ENCODE results near the gene FOSL1. TPM values are rescaled to one million over a fixed set of nuclear protein-coding genes. Genes with fewer than 3 reads are reported as not detected.

Gene FOSL1
- total RNA-seq, 1 donor from 2014 or later = 3.6 TPM

DNA sequence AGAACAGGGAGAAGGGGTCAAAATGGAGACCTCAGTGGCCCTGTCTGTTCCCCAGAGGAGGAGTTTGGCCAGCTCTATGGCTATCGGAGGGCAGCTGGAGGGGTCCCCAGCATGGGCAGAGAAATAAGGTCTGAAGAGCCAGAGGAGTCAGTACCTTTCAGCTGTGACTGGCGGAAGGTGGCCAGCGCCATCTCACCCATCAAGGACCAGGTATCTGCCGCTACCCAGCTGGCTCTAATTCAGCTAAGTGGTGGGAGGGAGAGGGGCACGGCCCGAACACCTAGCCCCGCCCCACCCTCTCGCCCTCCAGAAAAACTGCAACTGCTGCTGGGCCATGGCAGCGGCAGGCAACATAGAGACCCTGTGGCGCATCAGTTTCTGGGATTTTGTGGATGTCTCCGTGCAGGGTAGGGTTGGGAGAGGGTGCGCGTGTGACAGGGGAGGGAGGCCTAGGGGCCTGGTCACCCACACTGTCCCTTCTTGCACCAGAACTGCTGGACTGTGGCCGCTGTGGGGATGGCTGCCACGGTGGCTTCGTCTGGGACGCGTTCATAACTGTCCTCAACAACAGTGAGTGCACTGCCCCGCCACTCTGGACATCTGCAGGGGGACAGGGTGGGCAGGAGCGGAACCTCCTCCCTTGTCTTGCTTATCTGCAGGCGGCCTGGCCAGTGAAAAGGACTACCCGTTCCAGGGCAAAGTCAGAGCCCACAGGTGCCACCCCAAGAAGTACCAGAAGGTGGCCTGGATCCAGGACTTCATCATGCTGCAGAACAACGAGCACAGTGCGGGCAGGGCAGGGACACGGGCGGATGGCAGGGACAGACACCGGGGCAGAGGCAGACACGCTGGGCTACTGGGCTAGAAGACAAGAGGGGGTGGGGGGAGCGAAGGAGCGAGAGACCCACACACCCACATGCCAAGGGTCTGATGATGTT lies 17.8 kb downstream of the FOSL1 start:
- DNase-seq = no peak

DNA sequence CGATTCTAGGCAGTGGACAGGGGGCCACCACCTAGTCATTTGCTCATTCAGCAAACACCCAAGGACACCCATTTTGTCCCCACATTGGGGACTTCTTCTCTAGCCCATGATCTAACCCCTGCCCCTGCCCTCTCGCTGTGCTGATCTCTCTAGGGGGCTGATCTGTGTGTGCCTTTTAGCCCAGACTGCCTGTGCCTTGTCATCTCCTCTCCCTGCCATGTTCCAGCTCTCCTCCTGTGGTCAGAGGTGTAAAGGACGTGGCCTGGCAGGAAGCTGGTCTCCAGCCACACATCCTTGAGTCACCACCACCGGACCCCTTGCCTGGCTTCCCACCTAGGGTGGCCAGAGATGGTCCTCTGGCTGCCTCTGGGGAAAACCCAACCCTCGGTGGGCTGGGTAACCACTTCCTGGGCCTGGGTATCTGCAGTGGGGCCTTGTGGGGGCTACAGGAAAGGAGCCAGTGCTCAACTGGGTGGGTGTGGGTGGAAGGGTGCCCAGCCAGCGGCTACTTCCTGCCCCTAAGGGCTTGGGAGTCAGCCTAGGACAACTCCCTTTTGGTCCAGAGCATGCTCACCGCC lies 19.3 kb downstream of the FOSL1 start:
- DNase-seq = no peak

DNA sequence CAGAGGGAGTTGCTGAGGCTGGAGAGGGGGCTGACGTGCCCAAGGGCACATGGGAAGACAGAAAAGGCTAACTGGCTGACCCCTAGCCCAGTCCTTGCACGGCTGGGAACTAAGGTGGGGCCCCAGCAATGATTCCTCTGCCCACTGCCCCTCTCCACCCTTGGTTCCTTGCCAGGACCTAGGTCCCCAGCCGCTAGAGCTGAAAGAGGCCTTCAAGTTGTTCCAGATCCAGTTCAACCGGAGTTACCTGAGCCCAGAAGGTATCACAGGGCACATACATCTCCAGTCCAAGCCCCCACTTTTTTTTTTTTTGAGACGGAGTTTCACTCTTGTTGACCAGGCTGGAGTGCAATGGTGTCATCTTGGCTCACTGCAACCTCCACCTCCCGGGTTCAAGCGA lies 20.2 kb downstream of the FOSL1 start:
- DNase-seq = no peak

DNA sequence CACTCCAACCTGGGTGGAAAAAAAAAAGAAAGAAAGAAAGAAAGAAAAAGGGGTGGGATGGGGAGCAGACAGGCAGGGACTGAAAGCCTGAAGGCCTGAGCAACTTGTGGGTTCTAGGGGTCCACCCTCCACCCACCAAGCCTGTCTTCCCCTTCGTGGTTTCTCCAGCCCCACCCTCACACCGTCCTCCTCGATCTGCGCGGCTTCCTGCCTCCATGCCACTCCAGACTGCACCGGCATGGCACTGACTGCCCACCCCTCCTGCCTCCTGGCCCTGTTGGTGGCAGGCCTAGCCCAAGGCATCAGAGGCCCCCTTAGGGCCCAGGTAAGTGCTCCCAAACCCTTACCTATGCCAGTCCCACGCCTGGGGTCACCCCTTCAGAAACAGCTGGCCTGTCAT lies 20.6 kb downstream of the FOSL1 start, which contains the start of gene CTSW:
Gene CTSW (plus strand): TSS at position 221 of the 400 bp plus-strand sequence. CDS start 18 bp downstream, at position 239.
- DNase-seq = no peak

DNA sequence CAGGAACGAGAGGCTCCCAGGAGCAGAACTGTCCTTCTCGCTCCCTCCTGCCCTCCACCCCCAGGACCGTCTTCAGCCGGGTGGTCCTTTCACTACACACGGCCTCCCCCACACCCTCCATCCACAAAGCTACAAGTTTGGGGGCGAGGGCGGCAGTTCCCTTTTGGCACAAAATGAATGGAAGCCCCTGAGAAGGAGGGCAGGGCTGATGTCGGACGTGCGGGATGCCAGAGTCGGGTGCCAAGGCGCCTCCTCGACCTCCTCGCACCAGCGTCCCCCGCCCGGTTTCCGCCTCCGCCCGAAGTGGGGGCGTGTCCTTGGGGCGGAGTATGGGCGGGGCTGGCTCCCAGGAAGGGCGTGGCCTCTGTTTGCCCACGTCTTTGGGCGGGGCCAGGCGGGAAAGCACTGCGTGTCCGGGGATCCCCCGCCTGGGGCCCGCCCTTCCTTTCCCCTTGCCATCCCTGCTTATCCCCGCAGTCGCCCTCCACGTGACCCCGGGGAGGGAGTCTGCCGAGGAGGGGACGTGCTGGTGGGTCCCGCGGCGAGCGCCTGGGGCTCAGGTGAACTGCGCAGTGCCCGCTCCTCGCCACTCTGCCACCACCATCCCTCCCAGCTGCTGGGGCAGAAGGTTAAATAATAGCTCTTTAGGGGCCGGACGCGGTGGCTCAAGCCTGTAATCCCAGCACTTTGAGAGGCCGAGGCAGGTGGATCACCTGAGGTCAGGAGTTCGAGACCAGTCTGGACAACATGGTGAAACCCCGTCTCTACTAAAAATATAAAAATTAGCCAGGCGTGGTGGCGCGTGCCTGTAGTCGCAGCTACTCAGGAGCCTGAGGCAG lies 26.7 kb downstream of the FOSL1 start:
- peak; percentile 83 for DNase-seq

DNA sequence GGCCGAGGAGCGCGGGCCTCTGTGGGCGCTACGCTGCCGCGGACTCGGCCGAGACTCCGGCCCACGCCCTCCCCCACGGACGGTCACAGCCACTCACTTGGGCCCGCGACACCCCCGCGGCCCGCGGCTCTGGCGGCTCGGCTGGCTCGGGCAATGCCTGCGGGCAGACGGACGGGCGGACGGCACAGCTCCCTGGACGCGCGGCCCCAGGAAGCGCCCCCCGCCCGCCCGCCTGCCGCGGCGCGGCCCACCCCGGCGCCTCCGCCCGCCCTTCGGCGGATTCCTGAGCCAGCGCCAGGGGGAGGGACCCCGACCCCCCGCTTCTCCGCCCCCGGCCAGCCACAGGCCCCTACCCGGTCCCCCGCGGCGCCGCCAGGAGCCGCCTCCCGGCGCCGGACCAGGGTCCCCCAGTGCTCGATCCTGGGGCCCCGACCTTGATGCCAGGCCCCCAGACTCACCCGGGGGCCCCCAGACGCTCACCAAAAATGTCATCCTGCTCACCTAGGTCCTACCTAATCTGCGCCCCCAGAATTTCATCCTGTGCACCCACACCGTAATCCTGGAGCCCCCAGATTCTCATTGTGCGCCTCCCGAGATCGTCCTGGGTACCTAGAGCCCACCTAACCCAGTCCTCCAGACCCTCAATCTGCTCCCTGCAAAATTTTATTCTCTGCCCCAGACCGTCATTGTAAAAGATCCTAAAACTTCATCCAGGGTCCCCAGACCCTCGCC lies 27.4 kb downstream of the FOSL1 start, which contains the start of gene EFEMP2:
Gene EFEMP2 (minus strand): TSS at position 215 of the 732 bp plus-strand sequence. CDS start 446 bp downstream, outside the sequence.
- DNase-seq = no peak

DNA sequence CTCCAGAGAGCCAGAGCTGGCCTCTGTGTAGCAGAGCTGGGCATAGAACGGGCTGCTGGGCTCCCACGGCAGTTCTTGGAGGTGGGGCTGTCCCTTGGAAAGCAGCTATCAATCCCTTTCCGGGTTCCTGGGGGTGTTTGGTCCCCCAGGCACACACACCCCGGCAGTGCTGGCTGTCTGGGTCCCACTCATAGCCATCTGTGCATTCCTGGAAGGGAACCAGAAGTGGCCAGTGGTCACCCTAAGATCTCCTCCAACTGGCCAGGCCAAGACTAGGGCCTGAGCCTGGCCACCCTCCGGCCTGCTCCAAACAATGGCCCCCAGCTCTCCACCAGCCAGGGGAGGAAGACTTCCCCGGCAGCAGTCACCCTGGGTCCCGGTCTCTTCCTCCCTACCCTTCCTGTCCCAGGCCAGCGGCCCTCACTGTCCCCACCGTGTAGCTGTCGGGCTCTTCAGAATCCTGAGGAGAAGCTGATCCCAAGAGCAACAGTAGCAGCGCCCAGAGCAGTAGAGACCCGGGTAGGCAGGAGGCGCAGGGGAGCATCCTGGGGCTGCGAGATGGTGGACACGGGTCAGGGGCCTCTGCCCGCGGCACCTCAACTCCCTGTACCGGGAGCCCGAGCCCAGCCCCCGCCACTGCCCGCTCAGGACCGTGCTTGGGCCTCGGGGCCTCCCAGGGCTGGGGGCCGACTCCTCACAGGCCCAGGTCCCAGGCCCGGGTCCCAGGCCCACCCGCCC lies 28.2 kb downstream of the FOSL1 start:
- peak; percentile 52 for DNase-seq

DNA sequence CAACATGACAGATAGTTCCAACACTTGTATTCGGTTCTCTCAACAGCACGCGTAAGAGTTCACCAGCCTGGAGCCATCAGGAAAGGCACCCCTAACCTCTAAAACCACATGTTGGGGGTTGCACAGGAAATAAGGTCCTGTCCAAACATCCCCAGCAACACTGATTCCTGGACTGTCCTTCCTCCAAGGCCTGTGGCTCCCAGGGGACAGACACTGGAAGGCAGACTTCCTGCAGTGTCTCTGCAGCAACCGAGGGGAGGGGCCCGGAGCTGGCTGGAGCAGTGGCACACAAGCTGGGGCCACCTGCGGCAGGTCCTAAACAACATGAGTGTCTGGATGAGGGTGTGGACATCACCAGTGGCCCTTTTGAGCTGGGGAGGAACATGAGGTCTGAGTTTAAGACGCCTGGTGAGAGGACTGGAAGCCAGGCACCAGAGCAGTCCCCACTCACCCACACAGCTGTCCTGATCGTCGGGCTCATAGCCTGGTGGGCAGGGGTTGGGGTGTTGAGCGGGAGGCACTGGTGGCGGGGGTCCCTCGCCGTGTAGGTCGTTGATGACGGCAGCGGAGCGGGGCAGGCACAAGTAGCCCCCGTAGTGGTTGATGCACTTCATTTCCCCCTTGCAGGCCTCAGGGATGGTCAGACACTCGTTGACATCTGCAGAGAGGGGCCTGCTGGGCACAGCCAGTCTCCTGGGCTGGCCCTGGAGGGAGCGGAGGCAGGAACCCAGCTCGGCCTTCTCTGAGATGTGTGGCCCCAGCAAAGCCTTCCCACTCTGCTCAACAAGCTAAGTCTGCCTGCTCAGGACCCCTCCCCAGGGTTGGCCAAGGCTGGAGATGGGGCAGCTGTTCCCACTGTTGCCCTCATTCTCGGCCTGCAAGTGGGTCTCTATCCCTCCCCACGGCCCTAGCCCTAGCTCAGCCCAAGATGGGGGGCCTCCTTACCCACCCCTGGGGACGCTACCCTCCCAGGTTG lies 29.2 kb downstream of the FOSL1 start:
- no peak for DNase-seq

DNA sequence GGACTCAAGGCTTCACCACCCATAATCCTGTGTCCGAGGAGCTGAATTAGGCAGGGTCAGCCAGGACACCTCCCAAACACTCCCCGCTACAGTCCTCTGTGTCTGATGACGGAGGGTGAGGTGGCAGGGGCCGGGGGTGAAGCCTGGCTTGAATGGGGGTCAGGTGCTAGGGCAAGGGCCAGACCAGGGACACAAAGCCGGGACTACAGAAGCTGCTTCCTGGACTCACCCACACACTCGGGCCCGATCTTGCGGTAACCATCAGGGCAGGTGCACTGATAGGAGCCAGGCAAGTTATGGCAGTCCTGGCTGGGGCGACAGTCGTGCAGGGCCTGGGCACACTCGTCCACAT lies 29.9 kb downstream of the FOSL1 start:
- DNase-seq = no peak

DNA sequence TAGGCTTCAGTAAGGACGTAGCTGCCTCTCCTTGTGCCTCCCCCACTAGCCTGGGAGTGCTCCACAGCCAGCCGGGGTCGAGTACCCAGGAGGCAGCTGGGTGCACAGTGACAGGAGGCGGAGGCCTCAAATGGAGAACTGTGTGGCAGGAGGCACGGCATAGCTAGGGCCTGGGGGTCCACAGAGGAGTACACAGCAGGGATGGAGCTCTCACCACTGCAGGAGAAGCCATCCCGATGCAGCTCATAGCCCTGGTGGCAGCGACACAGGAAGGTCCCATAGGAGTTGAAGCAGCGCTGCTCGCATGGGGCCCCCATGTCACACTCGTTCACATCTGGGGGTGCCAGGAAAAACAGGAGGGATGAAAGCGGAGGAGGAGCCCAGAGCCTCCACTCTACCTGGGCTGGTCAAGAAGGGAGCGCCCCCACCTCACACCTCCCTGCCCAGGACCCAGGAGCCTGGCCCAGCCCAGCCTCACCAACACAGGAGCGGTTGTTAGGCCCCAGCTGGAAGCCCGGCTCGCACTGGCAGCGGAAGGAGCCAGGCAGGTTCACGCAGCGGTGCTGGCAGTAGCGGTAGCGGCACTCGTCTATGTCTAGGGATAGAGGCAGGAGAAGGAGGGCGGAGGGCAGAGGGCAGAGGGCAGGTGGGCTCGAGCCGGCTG lies 30.4 kb downstream of the FOSL1 start:
- DNase-seq = no peak

DNA sequence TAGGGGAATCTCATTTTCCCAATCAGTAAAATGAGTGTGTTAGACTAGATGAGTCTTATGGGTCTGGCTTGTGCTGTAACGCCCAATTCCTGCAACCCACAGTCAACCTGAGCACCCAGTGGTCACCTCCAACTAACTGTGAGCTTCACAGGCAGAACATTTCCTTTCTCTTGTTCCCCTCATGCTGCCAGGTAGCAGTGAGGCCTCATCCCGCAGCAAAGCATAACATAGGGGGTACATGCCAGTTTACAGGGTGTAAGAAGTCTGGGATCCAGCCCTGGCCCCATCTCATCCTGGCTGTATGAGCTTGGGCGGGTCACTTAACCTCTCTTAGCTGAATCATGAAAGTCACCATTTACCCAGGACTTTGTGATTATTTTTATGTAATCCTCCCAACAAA lies 31.3 kb downstream of the FOSL1 start:
- DNase-seq = no peak

DNA sequence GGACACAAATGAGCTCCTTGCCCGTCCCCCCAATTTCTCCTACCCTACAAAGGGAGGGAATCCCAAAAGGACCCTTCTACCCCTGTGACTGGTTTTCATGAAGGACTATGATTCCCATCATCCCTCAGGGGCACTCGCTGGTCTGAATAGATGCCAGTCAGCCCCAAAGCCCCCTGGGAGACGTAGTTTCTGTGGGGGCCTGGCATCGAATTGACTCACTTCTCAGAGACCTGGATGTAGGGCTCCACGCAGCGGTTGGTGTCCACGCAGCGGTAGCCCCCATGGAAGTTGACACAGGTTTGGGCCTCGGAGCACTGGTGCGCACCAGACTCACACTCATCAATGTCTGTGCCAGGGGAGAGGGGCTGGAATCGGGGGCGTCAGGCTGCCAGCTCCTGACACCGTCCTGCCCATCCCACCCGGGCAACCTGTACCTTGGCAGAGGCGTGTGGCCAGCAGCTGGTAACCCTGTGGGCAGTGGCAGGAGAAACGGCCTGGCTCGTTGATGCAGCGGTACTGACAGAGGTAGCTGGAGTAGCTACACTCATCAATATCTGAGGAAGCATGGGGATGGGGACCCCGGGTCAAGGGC lies 32.0 kb downstream of the FOSL1 start:
- no peak for DNase-seq

DNA sequence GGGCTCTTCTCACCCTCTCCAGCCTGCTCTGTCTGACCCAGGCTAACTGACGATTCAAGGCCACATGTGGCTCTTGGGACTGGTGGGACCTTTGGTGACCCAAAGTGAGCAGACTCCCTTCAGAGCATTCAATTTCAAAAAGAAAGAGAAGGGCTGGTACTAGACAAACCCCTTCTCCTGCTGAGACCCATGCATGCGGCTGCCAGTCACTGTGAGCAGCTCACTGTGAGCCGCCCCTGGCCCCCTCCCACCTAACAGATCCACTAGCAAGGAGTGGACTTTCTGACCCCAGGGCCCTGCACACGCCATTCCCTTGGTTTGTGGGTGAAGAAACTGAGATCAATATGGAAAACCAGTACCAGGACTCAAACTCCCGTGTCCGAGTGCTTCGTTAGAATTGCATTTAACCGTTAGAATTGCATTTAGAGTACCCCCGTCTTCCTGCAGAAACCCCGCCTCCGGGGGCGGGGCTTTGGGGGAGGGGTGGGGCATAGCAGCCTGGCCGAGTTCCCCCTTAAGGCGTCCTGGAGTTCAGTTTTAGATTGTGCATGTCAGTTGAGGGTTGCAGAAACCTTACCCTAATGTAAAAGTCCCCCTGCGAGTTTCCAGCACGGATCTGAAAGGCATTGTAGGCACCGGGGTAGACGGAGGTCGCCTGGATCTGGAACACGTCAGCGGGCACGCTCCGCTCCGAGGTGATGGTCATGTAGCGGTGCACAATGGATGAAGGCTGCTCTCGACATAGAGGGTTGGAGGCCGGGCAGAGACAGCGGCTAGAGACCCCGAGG lies 32.7 kb downstream of the FOSL1 start:
- no peak for DNase-seq

DNA sequence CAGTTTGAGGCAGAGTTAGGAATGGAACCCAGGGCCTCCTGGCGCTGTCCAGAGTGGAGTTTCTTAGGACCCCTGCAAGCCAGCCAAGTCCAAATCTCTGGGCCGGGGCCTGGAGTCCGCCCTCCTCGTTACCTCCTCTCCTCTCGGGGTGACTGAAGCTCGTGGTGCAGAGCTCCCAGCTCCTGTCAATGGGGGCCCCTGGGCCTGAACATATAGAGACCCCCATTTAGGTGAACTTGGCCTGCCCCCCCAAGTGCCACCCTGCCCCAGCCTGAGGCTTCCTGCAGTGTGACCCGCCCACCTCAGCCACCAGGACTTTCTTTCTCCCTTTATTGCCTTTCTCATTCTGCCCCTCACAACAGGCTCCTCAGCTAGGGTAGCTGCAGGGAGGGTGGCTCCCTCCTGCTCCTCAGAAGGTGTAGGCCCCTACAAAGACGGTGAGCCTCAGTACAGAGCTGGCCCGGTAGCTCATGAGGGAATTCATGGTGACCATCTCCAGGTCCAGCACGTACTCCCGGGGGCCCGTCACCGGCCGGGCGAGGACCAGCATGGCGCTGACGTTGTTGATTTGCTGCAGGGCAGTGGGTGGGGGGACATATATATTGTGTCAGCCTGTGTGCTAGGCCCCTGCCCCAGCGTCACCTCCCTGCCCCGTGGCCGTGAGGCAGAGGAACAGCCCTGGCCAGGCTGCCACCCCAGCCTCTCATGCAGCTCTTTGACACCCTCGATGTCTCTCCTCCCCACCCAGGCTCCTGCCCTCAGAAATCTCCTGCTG lies 33.5 kb downstream of the FOSL1 start:
- DNase-seq = no peak

DNA sequence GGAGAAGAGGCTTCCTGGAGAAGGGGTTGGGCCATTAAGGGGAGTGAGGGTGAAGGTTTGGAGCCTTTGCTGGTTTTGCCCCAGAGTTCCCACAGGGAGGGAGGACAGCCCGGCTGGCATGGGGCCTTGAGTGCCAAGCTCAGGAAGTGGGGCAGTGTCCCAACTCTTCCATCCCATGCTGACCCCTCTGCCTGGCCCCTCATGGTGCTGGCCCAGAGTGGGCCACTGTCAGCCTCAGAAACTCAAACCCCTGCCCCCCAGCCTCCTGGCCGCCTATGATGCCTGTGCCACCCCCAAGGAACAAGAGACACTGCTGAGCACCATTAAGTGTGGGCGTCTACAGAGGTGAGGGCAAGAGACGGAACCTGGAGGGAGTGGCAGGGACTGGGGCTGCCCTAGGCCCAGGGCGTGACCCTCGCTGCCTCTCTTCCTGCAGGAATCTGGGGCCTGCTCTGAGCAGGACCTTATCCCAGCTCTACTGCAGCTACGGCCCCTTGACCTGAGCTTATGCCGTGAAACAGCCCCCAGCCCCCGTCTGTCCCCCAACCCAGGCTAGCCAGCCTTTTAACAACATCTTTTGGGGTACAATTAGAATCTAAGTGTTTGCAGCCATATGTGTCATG lies 34.5 kb downstream of the FOSL1 start:
- no peak for DNase-seq

DNA sequence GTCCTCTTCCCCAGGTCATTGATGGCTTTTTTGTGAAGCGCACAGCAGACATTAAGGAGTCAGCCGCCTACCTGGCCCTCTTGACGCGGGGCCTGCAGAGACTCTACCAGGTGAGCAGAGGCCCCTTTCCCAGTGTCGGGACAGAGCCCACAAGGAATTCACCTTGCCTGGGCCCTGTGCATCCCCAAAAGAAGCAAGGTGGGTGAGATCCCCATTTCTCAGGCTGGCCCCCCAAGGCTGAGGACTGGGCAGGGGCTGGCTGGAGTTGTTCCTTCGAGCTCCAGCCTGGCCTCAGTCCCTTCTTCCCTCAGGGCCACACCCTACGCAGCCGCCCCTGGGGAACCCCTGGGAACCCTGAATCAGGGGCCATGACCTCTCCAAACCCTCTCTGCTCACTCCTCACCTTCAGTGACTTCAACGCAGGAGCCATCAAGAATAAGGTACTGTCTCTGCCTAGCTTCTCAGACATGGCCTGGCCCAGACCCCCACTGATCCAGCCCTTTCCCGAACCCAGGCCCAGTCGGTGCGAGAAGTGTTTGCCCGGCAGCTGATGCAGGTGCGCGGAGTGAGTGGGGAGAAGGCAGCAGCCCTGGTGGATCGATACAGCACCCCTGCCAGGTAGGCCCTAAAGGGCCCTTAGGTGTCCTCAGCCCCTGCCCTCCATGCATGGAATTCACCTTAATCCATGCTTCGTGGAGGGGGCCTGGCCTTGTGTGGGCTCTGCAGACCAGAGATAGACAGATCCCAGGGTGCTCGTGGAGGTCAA lies 35.3 kb downstream of the FOSL1 start:
- DNase-seq = no peak
